ENCODE measurements around the gene TOX4. TPM values are rescaled to one million over a fixed set of nuclear protein-coding genes. Genes with fewer than 3 reads are reported as not detected.

TOX4 gene
- total and polyA plus RNA-seq, 9 of the 15 experiments (the other 6 are each of a cell fraction or from before 2014, with no cell fraction given): 9.9 to 76.5 (median 41.0) TPM

DNA sequence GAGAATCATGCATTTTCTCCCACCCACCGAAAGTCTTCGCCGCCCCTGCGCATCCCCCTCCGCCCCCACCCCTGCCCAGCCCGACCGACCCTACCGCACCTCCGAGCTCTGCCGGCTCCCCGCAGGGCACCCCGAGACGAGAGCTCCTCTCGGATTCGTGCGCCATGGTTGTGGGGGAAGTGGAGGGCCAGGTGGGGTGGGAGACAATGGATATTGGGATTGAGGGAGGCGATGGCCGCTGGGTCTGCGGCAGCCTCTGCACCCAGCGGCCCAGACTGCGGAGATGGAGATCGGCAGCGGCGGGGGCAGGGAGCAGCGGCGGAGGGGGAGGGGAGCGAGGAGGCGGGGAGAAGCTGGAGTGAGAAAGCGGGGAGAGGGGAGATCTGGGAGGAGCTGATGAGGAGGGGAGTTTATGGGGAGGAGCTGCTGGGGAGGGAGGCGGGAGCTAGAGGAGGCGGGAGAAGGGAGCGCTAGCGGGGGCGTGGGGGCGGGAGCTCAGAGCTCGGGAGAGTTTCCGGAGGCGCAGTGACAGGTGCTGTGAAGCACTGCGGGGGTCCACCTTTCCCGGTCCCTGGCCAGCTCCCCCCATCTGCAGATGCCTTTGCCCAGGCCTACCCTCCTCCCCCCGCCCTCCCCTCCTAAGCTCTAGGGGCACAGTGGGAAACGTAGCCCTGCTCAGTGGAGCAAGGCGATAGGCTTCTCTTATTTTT lies 49.1 kb downstream of the TOX4 start, which contains the start of gene SALL2 (continued):
- no peak for TF ChIP-seq FOXM1 (IDR thresholded peaks at IDR 0.05; ENCODE audit: low read depth)
- TF ChIP-seq FOXM1 (CRISPR knock-in tag; IDR thresholded peaks at IDR 0.05; ENCODE audit: low read depth): no peak
- TF ChIP-seq, protein P1, sequence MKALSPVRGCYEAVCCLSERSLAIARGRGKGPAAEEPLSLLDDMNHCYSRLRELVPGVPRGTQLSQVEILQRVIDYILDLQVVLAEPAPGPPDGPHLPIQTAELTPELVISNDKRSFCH (CRISPR knock-in tag; IDR thresholded peaks at IDR 0.05): no peak
- TF ChIP-seq, protein P1 (tag; IDR thresholded peaks at IDR 0.05): no peak

DNA sequence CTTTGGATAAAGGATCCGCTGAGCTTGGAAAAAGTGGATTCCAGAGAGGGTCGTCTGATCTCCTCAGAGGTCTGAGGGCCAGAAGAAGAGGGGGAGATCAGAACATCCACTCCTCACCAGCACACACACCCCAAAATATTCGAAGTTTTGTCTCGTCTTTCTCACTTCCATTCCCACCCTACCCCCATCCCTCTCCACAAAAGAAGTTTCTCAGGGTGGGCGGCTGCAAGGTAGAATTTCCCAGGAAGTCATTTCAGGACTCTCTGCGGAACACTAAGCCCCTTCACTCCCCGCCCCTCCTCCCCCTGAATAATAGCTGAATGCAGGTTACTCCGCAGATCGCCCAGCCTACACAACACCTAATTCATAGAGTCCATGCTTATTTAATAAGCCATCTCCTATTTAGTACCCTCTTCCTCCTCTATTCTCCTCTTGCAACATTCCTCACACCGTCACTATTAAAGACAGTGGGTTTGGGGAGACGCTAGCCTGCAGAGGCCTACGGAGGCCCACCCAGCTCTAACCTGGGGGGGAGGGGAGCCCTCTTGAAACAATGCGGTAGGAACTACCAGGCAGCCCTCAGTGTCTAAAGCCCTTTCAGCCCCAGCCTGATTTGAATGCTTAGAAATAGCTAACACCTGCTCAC lies 49.8 kb downstream of the TOX4 start:
- peak overlapping the region; percentile 68 for H3K4me3 ChIP-seq
- H3K27ac ChIP-seq (ENCODE audit: extremely low read depth, low read depth, low read length): peak overlapping the region; percentile 80
- FAIRE-seq (peak; percentile 62), DNase-seq (ENCODE audit: extremely low read depth in 1 of 4, low spot score in 3 of 4) (peak in 2 of 4 experiments; percentile 18 to 50), ATAC-seq (peak; percentile 23)
- ChIA-PET CTCF (ENCODE audit: low intra/inter-chr PET ratio) (no interaction called here), POLR2A (interaction anchor here (0.6 to 3.5 kb wide), 5 partner anchors 8 to 71 kb away, joined by 3 to 39 read pairs (median 3); partner anchors contain the start of genes CHD8 and METTL3)
- peak overlapping the region; percentile 76 for H3K4me2 ChIP-seq (ENCODE audit: insufficient read depth, low read length)
- peak overlapping the region; percentile 89 for H2AFZ ChIP-seq (ENCODE audit: low read depth, low read length)
- 4% methylated on average over 10 of the region's 13 CpGs for WGBS (ENCODE audit: insufficient coverage, low coverage, missing lambda C conversion rate)
- H3K36me3 ChIP-seq (ENCODE audit: control insufficient read depth, insufficient read depth, low read length): peaks cover 28% of the 10 kb centered on the region; the same call in 2 of the 3 replicates
- H3K79me2 ChIP-seq (ENCODE audit: control insufficient read depth, insufficient read depth, low read length): peaks cover 22% of the 10 kb centered on the region
- H3K9ac ChIP-seq (ENCODE audit: insufficient read depth in 1 of 2, low read depth in 2 of 2, low read length in 2 of 2): peak overlapping the region; percentile 65 to 91
- H3K4me1 ChIP-seq (replicated peaks in 1 of 2; ENCODE audit: control insufficient read depth in 2 of 2, insufficient read depth in 2 of 2, low read length in 2 of 2): peaks cover 34 to 38% of the 10 kb centered on the region in 2 experiments
- no peaks in the 10 kb centered on the region for H3K9me3 ChIP-seq (replicated peaks; ENCODE audit: control insufficient read depth, insufficient read depth, low read depth, low read length)
- intact Hi-C loops (cut with micrococcal nuclease): loop anchor here (2.0 kb wide), 1 partner anchor 16 kb away; the partner anchor contains the start of gene METTL3
- no peaks in the 10 kb centered on the region for H3K9me1 ChIP-seq (ENCODE audit: control insufficient read depth, insufficient read depth, low read length)
- in situ Hi-C loops (cut with MboI): no loop called here
- no TSS peak for BruUV-seq (replicated peaks)
- H3K27me3 ChIP-seq (ENCODE audit: control insufficient read depth in 2 of 2, insufficient read depth in 2 of 2, low read length in 2 of 2): no peaks in the 10 kb centered on the region
- H4K20me1 ChIP-seq (replicated peaks; ENCODE audit: control insufficient read depth, insufficient read depth, low read length): no peaks in the 10 kb centered on the region
- TF ChIP-seq ZSCAN29 (IDR thresholded peaks at IDR 0.05): peak; percentile 40; the same call in 1 of the 2 replicates
- TF ChIP-seq ZFX (CRISPR knock-in tag; IDR thresholded peaks at IDR 0.05): peak; percentile 70
- TF ChIP-seq EP300 (IDR thresholded peaks at IDR 0.05; ENCODE audit: low read length): no peak
- TF ChIP-seq NFRKB (IDR thresholded peaks at IDR 0.05; ENCODE audit: low read depth): 0 out of 2 replicates have a peak, but pooled peaks have one; percentile 35
- no peak for TF ChIP-seq SMARCA5 (IDR thresholded peaks at IDR 0.05)
- TF ChIP-seq ELF1 (tag; IDR thresholded peaks at IDR 0.05): 0 out of 2 replicates have a peak, but pooled peaks have one; percentile 15
- 0 out of 2 replicates have a peak, but pooled peaks have one; percentile 1 for TF ChIP-seq ZNF263 (CRISPR knock-in tag; IDR thresholded peaks at IDR 0.05; ENCODE audit: borderline replicate concordance)
- TF ChIP-seq CCNT2 (IDR thresholded peaks at IDR 0.05; ENCODE audit: borderline replicate concordance, extremely low read depth, insufficient read length, low read depth, low read length): peak; percentile 1
